Neuron (in vitro differentiated cells): ENCODE results near the gene EPHA10.

Experiments
- H2AFZ ChIP-seq: one replicate; pipeline ENCODE4 v1.6.1; 2013; ENCODE audit warnings: low read depth, mild to moderate bottlenecking, inconsistent platforms, low read length, moderate library complexity
- H3K27me3 ChIP-seq: one replicate; pipeline ENCODE4 v1.6.1; 2013; ENCODE audit warnings: low read length; ENCODE audit not compliant: insufficient read depth
- H3K36me3 ChIP-seq: one replicate; pipeline ENCODE4 v1.6.1; 2013; ENCODE audit warnings: low read length; ENCODE audit not compliant: insufficient read depth
- H3K4me1 ChIP-seq: one replicate; pipeline ENCODE4 v1.6.1; 2013; ENCODE audit warnings: low read length; ENCODE audit not compliant: insufficient read depth
- H3K4me3 ChIP-seq: 2 replicates; pipeline ENCODE4 v1.5.1; 2013; ENCODE audit warnings: mild to moderate bottlenecking, low read length, moderate library complexity
- H3K9me3 ChIP-seq: one replicate; pipeline ENCODE4 v1.6.1; 2013; ENCODE audit warnings: low read length

The EPHA10 gene

DNA sequence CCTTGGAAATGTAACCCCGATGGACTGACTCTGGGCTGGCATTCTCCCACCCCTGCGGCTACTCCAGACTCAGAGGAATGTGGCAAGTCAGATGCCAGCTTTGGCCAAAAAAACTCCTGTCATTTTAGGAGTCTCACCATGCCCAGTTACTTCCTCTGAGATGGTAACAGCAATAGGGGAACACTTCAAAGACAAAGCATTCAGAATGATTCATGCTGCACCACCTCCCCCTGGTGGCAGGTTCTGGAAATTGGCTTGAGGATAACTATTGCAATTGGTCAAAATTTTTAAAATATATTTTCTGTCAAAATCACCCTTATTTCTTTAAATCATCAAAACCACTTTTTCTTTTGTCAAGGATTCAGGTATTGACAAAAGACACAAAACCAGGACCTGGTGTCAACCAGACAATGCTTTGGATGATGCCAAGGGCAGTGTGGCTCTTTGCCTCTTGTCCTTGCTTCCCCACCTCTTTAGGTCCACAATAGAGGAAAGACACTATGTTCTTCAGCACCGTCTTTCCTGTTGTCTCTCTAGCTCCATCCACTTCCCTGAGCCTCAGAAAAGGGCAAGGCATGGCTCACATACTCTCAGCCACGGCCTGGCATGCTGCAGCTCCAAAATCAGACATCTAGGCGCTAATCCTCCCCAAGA lies 82.5 kb downstream of the EPHA10 start:
- H2AFZ ChIP-seq = no peak overlapping the region
- H3K27me3 ChIP-seq = no peaks in the 10 kb centered on the region
- no peaks in the 10 kb centered on the region for H3K4me1 ChIP-seq
- peaks cover 39% of the 10 kb centered on the region for H3K36me3 ChIP-seq
- no peaks in the 10 kb centered on the region for H3K9me3 ChIP-seq
- H3K4me3 ChIP-seq = no peak overlapping the region

DNA sequence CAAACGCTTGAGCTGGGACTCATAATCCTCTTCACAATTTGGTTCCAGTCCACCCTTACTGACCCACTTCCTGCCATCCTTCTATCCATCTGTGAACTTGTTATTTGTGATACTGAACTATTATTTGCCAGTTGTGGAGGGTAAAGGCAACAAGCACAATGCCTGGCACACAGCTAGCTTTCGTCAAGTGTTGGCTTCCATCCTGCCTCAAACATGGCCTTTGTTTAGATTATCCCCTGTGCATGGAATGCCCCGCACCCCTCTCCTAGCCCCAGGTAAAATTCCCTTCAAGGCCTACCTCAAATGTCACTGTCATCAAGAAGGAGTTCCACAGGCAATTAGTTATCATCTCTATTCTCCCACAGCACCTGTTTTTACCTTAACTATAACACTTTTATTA lies 84.0 kb downstream of the EPHA10 start:
- peaks cover 29% of the 10 kb centered on the region for H3K36me3 ChIP-seq
- H2AFZ ChIP-seq = no peak overlapping the region
- H3K4me1 ChIP-seq = no peaks in the 10 kb centered on the region
- peaks cover 13% of the 10 kb centered on the region for H3K27me3 ChIP-seq
- no peaks in the 10 kb centered on the region for H3K9me3 ChIP-seq
- H3K4me3 ChIP-seq = no peak overlapping the region

GRCh38 chr1:37677808-37678207 lies 87.1 kb downstream of the EPHA10 start:
- Histone ChIP-seq H3K9me3 (no peaks in the 10 kb centered on the region), H3K4me3 (no peak overlapping the region), H2AFZ (no peak overlapping the region), H3K4me1 (no peaks in the 10 kb centered on the region), H3K36me3 (peaks cover 7% of the 10 kb centered on the region), H3K27me3 (peaks cover 31% of the 10 kb centered on the region)

- peaks cover 4% of the 10 kb centered on the region for H3K36me3 ChIP-seq
- no peaks in the 10 kb centered on the region for H3K4me1 ChIP-seq
- no peaks in the 10 kb centered on the region for H3K9me3 ChIP-seq
- no peak overlapping the region for H3K4me3 ChIP-seq
- peaks cover 31% of the 10 kb centered on the region for H3K27me3 ChIP-seq
- no peak overlapping the region for H2AFZ ChIP-seq
Measured at GRCh38 chr1:37677143-37677439, 87.8 kb downstream of the EPHA10 start.

GRCh38 chr1:37676281-37677142 lies 88.4 kb downstream of the EPHA10 start:
- H3K36me3 ChIP-seq = peaks cover 4% of the 10 kb centered on the region
- no peak overlapping the region for H2AFZ ChIP-seq
- peaks cover 31% of the 10 kb centered on the region for H3K27me3 ChIP-seq
- H3K4me3 ChIP-seq = no peak overlapping the region
- no peaks in the 10 kb centered on the region for H3K9me3 ChIP-seq
- no peaks in the 10 kb centered on the region for H3K4me1 ChIP-seq

GRCh38 chr1:37673920-37674319 lies 91.0 kb downstream of the EPHA10 start:
- no peak overlapping the region for H2AFZ ChIP-seq
- no peak overlapping the region for H3K4me3 ChIP-seq
- peaks cover 39% of the 10 kb centered on the region for H3K27me3 ChIP-seq
- H3K4me1 ChIP-seq = no peaks in the 10 kb centered on the region
- no peaks in the 10 kb centered on the region for H3K9me3 ChIP-seq
- no peaks in the 10 kb centered on the region for H3K36me3 ChIP-seq

- H3K9me3 ChIP-seq = no peaks in the 10 kb centered on the region
Measured at GRCh38 chr1:37672136-37672870, 92.6 kb downstream of the EPHA10 start.

GRCh38 chr1:37671261-37671660 lies 93.7 kb downstream of the EPHA10 start:
- Histone ChIP-seq H3K4me1 (no peaks in the 10 kb centered on the region), H2AFZ (no peak overlapping the region), H3K27me3 (peaks cover 45% of the 10 kb centered on the region), H3K36me3 (no peaks in the 10 kb centered on the region), H3K4me3 (no peak overlapping the region), H3K9me3 (no peaks in the 10 kb centered on the region)

More at GRCh38 chr1:37672136-37672870, 92.6 kb downstream of the EPHA10 start:
- no peaks in the 10 kb centered on the region for H3K36me3 ChIP-seq
- H2AFZ ChIP-seq = no peak overlapping the region
- no peaks in the 10 kb centered on the region for H3K4me1 ChIP-seq
- no peak overlapping the region for H3K4me3 ChIP-seq
- H3K27me3 ChIP-seq = peaks cover 52% of the 10 kb centered on the region

GRCh38 chr1:37670133-37670532 lies 94.8 kb downstream of the EPHA10 start:
- Histone ChIP-seq H2AFZ (no peak overlapping the region), H3K9me3 (no peaks in the 10 kb centered on the region), H3K4me1 (no peaks in the 10 kb centered on the region), H3K36me3 (no peaks in the 10 kb centered on the region), H3K27me3 (peaks cover 41% of the 10 kb centered on the region), H3K4me3 (no peak overlapping the region)

GRCh38 chr1:37667023-37667671 lies 97.8 kb downstream of the EPHA10 start:
- H3K27me3 ChIP-seq = peaks cover 43% of the 10 kb centered on the region

GRCh38 chr1:37666241-37666867 lies 98.6 kb downstream of the EPHA10 start:
- H3K9me3 ChIP-seq = no peaks in the 10 kb centered on the region
- H2AFZ ChIP-seq = no peak overlapping the region
- H3K4me3 ChIP-seq = no peak overlapping the region
- peaks cover 11% of the 10 kb centered on the region for H3K4me1 ChIP-seq
- H3K36me3 ChIP-seq = no peaks in the 10 kb centered on the region
- H3K27me3 ChIP-seq = peaks cover 50% of the 10 kb centered on the region

More at GRCh38 chr1:37667023-37667671, 97.8 kb downstream of the EPHA10 start:
- Histone ChIP-seq H2AFZ (no peak overlapping the region), H3K9me3 (no peaks in the 10 kb centered on the region), H3K36me3 (no peaks in the 10 kb centered on the region), H3K4me3 (no peak overlapping the region), H3K4me1 (peaks cover 6% of the 10 kb centered on the region)
